Mesenteric fat pad (tissue), 1 donor: Measurements from ENCODE around the gene CCL2. TPM values are rescaled to one million over a fixed set of nuclear protein-coding genes. Genes with fewer than 3 reads are reported as not detected.

ENCODE experiments used
- total RNA-seq: library from RNA; stranded (reverse); fragmentation: NEBNext Ultra II Directional; extraction: Animal tissue kit (Norgen Biotek cat#: 25700); gene quantifications from one replicate; pipeline ENCODE4 v1.2.1, GENCODE V29; 2021
- donor health status: DM: yes; HTN: yes; CAD: no.

Gene CCL2
- total RNA-seq, 1 donor from 2014 or later, result 276 TPM

Other genes with a start within 250 kb of the CCL2 start
- 1.3 TPM for gene CCL7, start 14.9 kb downstream of the CCL2 start, total RNA-seq
- gene CCL11, start 30.5 kb downstream of the CCL2 start, total RNA-seq, result 4.0 TPM
- 2.1 TPM for gene CCL8, start 64.2 kb downstream of the CCL2 start, total RNA-seq
- 5.1 TPM for gene CCL13, start 101.2 kb downstream of the CCL2 start, total RNA-seq
- gene CCL1, start 107.9 kb downstream of the CCL2 start, total RNA-seq, result not detected